GM18951 (cell line): ENCODE data around the gene NPM1.

ENCODE experiments used
- POLR2A ChIP-seq: IDR thresholded peaks from 4 replicates; pipeline ENCODE4 v1.6.1; 2011; ENCODE audit warnings: mild to moderate bottlenecking; ENCODE audit not compliant: insufficient read length, insufficient read depth; ENCODE audit errors: extremely low read depth
- in situ Hi-C: fragments of 300-500 bp; cut with MboI; formaldehyde crosslinking; loops from one replicate; pipeline ENCODE4 v1.12.0; 2022; ENCODE audit warnings: low sequenced_read_pairs, mixed read lengths, inconsistent platforms; ENCODE audit not compliant: unreplicated experiment

Gene NPM1

DNA sequence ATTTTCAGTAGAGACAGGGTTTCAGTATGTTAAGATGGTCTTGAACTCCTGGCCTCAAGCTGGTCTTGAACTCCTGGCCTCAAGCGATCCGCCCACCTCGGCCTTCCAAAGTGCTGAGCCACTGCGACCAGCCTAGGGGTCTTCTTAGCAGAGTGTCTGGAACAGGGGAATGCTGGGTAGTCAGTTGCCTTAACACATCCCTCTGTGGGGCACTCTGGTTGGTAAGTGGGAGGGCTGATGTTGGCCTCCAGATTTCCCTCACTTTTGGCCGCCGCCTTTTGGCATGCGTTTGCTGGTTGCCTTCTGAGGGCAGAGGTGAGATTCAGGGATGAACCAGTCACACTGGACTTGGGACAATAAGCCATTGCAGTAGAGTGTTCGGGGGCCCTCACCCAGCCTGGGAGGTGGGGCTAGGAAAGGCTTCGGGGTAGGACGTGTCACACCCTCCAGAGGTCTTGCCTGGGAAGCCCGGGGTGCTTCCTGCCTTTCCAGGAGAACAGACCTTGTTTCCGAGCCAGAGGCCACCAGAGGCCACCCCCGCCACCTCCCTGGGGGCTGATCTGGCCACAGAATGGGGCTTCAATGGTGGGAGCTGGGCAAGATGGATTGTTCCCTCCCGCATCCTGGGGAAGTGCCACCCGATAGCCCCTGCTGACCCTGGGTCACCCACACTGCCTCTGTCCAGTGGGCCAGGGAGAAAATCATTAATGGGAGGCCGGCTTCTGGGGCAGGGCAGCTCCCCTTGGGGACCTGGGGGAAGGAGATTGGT lies 45.1 kb downstream of the NPM1 start:
- in situ Hi-C loops, result no loop called here
- TF ChIP-seq POLR2A, result no peak

DNA sequence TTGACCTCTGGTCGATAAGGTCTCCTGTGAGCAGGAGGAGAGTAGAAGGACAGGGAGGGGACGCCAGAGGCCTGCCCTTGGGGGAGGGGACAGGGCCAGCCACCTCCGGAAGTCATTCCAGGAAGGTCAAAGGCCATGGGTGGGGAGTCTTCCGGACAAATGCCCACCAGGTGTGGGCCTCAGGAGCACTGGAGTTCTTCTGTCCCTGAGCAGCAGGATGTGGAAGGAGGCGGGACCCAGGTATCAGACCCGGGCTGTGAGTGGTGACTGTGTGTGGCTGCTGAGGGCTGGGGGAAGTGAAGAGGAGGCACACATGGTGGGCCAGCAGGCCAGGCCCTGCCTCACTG lies 45.7 kb downstream of the NPM1 start:
- TF ChIP-seq POLR2A, result no peak
- in situ Hi-C loops, result no loop called here

DNA sequence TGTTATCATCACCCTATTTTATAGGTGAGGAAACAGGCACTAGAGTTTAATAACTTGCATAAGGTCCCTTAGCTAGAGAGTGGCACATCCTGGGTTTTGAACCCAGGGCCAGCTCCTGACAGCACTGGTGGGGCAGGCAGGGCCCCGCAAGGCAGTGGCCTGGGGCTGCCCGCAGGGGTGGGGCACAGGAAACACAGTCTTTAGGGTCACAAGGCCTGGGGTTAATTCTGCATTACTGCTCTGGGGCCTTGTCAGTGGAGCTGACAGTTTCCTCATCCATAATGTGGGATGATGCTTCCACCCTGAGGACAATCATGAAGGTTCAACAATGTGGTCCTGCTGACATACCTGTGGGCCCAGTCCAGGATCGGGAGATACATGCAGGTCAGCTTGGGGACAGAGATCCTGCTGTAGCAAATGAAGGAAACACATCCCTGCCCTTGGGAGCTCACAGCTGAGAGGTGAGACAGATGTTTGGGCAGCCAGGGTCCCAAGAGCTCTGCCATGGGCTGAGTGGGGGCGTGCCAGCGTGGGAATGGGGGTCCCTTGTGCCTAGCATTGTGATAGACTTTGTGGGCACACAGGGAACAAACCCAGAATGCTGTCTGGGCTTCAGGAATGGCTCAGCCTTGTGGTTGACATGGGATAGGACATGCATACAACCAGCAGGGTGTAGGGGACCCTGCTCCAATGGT lies 46.5 kb downstream of the NPM1 start:
- in situ Hi-C loops, result no loop called here
- no peak for TF ChIP-seq POLR2A

DNA sequence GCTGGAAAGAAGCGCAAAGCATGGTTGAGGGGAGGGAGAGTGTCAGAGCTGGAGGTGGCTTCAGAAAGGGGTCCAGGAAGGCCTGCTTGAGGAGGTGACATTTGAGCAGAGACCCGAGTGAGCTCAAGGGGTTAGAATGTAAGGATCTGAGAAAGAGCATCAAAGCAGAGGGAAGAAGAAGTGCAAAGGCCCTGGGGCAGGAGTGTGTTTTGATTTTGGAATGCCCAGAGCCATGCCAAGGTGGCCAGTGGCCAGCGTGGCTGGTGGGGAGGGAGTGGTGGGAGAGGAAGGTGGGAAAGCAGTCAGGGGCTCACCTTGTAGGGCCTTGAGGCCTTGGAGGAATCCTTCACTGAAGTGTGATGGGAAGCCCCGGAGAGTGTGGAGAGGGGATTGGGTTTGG lies 47.2 kb downstream of the NPM1 start:
- no peak for TF ChIP-seq POLR2A
- in situ Hi-C loops, result no loop called here

DNA sequence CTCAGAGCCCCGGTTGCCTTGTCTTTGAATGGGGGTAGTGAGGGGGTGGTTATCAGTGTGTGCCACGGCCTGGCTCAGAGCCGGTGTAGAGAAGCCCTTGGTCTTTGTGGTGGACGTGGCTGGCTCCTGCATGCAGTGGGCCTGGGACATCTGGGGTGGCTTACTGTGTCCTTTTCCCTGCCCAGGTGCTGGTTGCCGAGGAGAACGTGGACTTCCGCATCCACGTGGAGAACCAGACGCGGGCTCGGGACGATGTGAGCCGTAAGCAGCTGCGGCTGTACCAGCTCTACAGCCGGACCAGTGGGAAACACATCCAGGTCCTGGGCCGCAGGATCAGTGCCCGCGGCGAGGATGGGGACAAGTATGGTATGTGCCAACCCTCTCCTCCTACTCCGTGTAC lies 48.3 kb downstream of the NPM1 start:
- in situ Hi-C loops, result no loop called here
- no peak for TF ChIP-seq POLR2A

DNA sequence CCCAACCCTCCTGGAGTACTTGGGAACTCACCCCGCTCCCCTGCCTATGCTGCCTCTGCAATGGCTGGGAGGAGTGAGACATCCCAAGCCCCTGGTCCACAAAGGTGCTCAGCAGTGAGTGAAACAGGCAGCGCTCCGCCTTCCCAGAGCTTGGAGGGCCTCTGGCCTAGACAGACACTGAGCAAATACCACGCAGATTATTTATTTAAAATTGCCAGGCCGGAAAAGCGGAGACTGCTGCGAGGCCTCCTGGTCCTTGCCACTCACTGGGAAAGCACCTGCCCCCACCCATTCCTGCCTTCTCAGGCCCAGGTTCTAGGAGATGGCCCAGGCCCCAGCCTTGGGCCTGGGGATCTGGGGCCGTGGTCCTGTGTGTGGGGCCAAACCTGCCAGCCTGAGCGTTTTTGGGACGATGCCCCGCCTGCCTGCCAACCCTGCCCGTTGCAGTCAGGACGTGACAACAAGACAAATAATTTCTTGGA lies 49.2 kb downstream of the NPM1 start:
- TF ChIP-seq POLR2A, result no peak
- in situ Hi-C loops, result no loop called here

DNA sequence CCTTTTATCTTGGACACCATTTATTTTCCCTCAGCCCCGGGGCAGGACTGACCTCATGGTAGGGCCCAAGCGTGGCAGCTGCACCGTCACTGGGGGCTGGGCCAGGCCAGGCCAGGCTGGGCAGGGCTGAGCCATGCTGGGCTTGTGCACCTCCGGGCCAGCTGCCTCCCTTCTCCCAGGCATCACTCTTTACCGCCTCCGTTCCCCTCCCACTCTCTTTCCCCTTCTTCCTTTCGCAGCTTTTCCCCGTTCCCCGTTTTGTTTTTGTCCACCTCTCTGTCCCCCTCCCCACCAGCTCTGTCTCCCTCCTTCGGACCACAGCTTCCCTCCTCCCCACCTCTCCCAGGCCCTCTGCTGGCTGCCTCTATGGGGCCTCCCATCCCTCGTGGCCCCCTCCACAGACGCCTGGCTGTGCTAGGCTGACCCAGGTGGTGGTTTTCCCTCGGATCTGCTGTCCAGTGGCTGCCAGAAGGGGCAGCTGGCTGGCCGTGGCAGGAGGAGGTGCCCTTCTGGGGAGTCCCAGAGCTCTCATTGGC lies 49.7 kb downstream of the NPM1 start:
- in situ Hi-C loops, result no loop called here
- TF ChIP-seq POLR2A, result no peak

DNA sequence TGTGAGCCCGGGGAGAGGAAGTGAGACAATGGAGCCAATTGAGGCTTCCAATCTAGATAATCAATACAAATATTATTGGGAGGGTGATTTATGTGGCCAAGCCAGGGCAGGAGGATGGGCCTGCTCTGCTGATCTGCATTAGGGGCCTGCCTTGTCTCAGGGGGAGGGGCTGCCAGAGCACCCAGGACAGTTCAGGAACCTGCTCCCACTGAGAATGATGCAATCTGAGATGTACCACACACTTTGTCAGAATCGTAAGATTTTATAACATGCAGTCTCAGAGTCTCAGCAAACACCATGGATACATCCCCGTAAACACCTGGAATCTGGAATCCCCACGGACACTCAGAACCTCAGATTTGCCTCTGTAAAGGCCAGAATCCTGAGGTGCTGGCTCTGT lies 51.1 kb downstream of the NPM1 start:
- no peak for TF ChIP-seq POLR2A
- in situ Hi-C loops, result no loop called here

DNA sequence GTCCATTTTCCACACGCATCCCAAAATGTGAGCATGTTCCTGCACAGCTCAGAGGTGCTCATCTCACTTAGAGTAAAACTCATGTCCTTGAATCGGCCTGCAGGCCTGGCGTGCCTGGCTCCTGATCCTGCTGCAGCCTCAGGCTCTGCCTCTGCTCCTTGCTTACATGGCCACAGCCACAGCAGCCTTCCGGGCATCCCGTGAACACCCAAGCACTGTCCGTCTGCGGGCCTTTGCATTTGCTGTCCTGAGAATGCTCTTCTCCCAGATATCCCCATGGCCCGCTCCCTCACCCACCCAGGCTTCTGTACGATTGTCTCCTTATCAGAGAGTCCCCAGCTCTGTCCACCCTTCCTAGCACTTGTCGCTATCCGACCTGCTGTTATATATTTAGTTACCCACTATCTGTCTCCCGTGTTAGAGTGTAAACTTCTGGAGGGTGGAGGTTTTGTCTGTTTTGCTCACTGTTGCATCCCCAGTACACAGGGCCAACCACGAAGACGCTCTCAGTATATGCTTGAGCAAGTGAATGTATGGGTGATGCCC lies 53.7 kb downstream of the NPM1 start:
- no peak for TF ChIP-seq POLR2A
- in situ Hi-C loops, result no loop called here

DNA sequence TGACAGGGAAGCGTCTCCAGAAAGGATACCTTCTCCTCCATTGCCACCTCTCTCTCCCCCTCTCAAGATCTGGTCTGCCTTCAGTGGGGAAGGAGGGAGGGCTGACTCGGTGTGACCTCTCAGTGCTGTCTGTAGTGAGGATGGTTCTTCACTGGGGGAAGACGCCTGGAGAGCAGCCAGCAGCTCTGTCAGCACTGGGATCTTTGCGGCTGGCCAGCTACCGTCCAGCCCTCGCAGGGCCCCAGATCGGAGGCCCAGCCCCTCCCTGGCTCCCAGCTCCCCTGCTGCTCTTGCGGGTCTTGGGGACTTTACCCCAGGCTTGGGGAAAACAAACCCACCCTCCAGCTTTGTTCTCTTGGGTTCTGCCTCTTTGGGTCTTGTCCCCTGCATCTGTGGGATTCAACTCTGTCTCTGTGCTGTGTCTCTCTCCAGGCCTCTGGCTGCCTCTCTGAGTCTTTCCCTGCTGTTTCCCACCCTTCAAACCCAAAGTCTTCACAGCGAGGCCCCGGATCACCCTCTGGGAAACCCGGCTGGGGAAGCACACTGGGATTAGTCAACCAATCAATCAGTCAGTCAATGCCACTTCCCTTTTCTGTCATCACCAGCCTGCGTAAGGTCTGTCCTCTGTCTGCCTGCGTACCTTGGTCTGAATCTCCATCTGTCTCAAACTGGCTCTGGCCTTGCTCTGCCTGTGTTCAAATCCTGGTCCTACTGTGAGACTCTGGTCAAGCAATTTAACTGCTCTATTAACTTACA lies 54.8 kb downstream of the NPM1 start:
- in situ Hi-C loops, result no loop called here
- no peak for TF ChIP-seq POLR2A

DNA sequence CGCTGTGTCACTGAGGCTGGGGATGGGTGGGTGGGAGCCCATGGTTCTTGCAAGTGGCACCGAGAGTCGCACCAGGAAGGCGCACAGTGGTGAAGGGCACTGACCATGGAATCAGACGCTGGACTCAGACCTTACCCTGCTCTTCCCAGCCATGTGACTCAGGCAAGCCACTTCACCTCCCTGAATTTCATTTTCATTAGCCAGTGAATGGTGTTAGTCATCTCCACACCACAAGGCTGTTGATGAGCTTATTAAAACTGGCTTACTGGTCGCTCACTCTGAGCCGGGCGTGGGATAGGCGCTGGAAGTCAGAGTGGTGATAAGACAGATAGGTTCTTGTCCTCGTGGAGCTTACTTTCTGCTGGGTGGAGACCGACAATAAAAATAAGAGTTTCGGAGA lies 56.9 kb downstream of the NPM1 start:
- no peak for TF ChIP-seq POLR2A
- in situ Hi-C loops, result no loop called here

DNA sequence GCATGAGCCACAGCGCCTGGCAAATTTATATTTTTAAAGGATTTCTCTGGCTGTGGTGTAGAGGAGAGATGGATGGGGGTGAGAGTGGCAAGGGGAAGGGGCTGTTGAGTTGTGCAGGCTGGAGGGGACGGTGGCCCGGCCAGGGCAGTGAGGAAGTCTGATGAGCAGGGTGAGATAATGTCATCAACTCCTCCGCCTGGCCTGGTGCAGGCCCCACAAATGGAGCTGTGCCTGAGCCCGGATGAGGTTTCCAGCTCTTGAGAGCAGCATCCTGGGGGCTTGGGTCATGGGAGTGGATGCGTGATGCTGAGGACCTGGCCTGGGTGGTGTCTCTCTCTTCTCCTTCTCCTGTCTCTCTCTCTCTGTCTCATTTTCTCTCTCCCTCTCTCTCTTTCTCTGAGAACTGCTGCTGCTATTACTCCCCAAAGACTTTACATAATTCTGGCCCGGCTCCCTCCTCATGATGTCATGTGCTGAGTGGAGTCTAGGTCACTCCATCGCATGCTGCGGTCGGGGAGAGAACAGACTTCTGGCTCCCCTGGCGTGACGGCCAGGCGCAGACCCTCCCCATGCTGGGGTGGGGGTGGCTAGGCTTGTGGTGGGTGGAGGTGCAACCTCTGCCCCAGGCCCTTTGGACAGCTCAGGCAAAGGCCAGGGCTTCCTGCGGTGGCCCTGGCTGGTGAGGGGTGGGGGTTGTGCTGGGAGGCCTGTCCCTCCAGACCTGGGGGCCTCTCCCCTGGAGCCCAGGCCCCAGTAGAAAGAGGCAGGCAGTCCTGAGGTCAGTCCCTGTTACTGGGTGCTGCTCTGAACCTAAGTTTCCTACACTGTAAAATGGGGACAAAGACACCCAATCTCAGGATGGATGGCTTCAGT lies 58.2 kb downstream of the NPM1 start:
- in situ Hi-C loops, result no loop called here
- TF ChIP-seq POLR2A, result no peak
